ENCODE measurements around the gene IPO9.

IPO9 gene

DNA sequence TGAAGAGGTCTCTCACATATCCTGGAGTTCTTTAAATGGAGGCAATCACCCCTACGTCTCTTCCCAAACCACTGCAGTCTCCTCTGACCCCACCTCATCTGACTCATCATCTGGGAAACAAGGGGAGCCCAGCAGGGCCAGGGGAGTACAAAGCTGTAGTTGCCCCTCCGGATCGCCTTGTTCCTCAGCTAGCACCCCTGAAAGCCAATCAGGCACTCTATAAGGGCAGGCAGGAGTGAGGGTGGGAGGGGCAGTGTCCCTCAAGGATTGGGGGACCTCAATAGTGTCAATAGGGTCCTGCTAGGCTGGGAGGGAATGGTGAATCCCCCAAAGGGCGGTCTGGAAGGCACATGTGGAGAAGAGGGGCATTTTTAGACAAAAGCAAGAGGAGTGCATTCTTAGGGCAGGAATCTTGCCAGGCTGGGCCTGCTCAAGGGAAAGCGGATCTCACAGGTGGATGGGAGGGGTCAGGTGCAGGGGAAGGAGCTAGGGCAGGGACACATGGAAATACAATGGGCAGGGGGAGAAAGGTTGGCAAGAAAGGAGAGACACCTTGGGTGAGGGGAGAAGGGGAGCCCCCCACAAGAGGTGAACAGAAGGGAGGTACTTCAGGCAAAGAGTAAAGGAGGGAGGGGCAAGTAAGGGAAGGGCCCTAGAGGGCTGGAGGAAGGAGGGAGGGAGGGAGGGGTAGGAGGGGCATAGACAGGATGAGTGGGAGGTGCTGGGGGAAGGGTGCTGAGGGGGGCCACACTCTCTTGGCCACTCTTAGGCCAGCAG lies 65.6 kb downstream of the IPO9 start:
- H3K9ac ChIP-seq (ENCODE audit: low read length), result no peak overlapping the region

DNA sequence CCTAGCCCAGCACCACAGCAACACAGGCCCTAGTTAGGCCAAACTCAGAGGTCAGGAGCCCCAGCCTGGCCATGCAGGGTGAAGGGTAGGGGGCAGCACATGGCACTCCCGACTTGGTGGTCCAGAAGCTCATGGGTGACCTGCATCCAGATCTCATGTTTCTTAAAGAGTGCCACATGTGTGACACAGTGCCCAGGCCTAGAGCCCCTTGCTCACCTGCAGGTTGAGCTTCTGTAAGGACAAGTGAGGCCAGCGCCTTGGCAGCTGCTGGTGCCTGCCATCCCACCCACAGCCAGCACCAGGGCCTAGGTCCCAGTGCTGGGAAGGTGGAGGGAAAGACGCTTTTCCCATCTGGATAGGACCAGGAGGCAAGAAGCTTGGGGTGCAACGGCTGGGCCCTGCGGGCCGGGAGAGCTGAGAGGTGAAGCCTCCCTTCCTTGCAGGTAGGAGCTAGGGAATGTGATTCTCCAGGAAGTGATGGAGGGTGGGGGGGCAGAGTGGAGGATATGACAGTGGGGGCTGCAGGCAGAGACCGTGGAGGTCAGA lies 66.2 kb downstream of the IPO9 start:
- no peaks in the 10 kb centered on the region for H4K20me1 ChIP-seq (ENCODE audit: insufficient read depth, low read length)
- no peak overlapping the region for H3K4me3 ChIP-seq (ENCODE audit: low read depth, low read length, poor library complexity, severe bottlenecking)

More for the DNA sequence above, 65.6 kb downstream of the IPO9 start:
- Histone ChIP-seq H3K4me2 (ENCODE audit: low read length) (no peak overlapping the region), H3K4me1 (ENCODE audit: insufficient read depth, low read length, severe bottlenecking) (no peaks in the 10 kb centered on the region), H3K36me3 (ENCODE audit: insufficient read depth, low read length) (no peaks in the 10 kb centered on the region), H3K9me3 (ENCODE audit: low read length) (no peaks in the 10 kb centered on the region), H2AFZ (ENCODE audit: low read length) (no peak overlapping the region), H3K4me3 (ENCODE audit: low read depth, low read length, poor library complexity, severe bottlenecking) (no peak overlapping the region), H3F3A (ENCODE audit: insufficient read depth, low read length) (no peaks in the 10 kb centered on the region), H3K27ac (ENCODE audit: low read depth, low read length, poor library complexity, severe bottlenecking) (no peak overlapping the region), H3K9me2 (ENCODE audit: low read depth, low read length) (no peaks in the 10 kb centered on the region), H4K20me1 (ENCODE audit: insufficient read depth, low read length) (no peaks in the 10 kb centered on the region), H3K79me2 (ENCODE audit: insufficient read depth, low read length) (no peaks in the 10 kb centered on the region), H3K27me3 (ENCODE audit: insufficient read depth, low read length) (no peaks in the 10 kb centered on the region; the same call in 1 of the 2 replicates)
- TF ChIP-seq, protein P1, sequence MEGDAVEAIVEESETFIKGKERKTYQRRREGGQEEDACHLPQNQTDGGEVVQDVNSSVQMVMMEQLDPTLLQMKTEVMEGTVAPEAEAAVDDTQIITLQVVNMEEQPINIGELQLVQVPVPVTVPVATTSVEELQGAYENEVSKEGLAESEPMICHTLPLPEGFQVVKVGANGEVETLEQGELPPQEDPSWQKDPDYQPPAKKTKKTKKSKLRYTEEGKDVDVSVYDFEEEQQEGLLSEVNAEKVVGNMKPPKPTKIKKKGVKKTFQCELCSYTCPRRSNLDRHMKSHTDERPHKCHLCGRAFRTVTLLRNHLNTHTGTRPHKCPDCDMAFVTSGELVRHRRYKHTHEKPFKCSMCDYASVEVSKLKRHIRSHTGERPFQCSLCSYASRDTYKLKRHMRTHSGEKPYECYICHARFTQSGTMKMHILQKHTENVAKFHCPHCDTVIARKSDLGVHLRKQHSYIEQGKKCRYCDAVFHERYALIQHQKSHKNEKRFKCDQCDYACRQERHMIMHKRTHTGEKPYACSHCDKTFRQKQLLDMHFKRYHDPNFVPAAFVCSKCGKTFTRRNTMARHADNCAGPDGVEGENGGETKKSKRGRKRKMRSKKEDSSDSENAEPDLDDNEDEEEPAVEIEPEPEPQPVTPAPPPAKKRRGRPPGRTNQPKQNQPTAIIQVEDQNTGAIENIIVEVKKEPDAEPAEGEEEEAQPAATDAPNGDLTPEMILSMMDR (IDR thresholded peaks at IDR 0.05; ENCODE audit: low read length), result no peak
- no peak for TF ChIP-seq EZH2 (IDR thresholded peaks at IDR 0.05; ENCODE audit: borderline replicate concordance, low read length)

DNA sequence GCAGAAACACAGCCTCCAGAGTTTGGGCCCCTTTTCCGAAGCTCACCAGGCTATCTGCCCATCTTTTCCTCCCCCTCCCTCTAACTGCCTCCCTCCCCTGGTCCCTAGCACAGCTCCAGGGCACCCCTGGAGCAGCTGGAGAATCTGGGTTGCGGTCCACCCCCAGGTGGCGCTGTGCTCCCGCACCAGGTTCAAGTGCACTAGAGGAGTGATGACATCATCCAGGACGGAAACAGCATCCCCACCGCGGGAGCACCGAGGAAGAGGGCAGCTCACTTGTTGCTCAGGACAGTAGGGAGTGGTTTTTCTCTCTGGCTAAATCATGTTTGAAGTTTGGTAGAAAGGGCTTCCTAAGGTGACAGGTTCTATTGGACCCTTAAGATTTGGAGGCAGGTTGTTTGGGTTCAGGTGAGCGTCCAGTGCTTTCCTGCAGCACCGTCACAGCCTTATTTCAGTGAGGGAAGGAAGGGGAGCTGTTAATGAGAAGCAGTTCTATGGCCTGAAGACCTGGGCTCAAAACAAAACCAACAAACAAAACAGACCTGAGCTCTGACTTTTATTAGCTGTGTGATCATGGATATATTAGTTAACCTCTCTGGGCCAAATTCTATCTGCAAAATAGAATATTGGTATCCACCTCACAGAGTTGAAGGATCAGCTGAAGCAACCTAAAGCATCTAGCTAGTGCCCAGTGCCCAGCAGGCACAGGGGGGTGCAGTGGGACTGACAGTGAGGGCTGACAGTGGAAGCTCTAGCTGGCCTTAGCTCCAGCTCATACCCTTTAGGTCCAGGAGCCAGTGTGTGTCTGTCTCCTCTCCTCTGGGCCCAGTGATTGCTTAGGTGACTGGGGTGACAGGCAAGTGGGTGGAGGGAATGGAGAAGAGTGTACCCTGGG lies 67.2 kb downstream of the IPO9 start:
- Histone ChIP-seq H4K20me1 (ENCODE audit: insufficient read depth, low read length) (no peaks in the 10 kb centered on the region), H3K4me3 (ENCODE audit: low read depth, low read length, poor library complexity, severe bottlenecking) (no peak overlapping the region), H3K36me3 (ENCODE audit: insufficient read depth, low read length) (no peaks in the 10 kb centered on the region), H2AFZ (ENCODE audit: low read length) (no peak overlapping the region), H3K27me3 (ENCODE audit: insufficient read depth, low read length) (no peaks in the 10 kb centered on the region; the same call in 1 of the 2 replicates), H3K9ac (ENCODE audit: low read length) (no peak overlapping the region), H3K27ac (ENCODE audit: low read depth, low read length, poor library complexity, severe bottlenecking) (no peak overlapping the region), H3K9me3 (ENCODE audit: low read length) (no peaks in the 10 kb centered on the region), H3F3A (ENCODE audit: insufficient read depth, low read length) (no peaks in the 10 kb centered on the region), H3K4me2 (ENCODE audit: low read length) (peak overlapping the region; percentile 38), H3K9me2 (ENCODE audit: low read depth, low read length) (no peaks in the 10 kb centered on the region), H3K4me1 (ENCODE audit: insufficient read depth, low read length, severe bottlenecking) (no peaks in the 10 kb centered on the region), H3K79me2 (ENCODE audit: insufficient read depth, low read length) (no peaks in the 10 kb centered on the region)
- no peak for TF ChIP-seq EZH2 (IDR thresholded peaks at IDR 0.05; ENCODE audit: borderline replicate concordance, low read length)
- TF ChIP-seq, protein P1 (IDR thresholded peaks at IDR 0.05; ENCODE audit: low read length), result peak; percentile 97

More for the DNA sequence above, 66.2 kb downstream of the IPO9 start:
- no peak overlapping the region for H3K4me2 ChIP-seq (ENCODE audit: low read length)
- no peaks in the 10 kb centered on the region for H3F3A ChIP-seq (ENCODE audit: insufficient read depth, low read length)
- H3K27ac ChIP-seq (ENCODE audit: low read depth, low read length, poor library complexity, severe bottlenecking), result no peak overlapping the region
- H3K36me3 ChIP-seq (ENCODE audit: insufficient read depth, low read length), result no peaks in the 10 kb centered on the region
- no peak overlapping the region for H3K9ac ChIP-seq (ENCODE audit: low read length)
- no peaks in the 10 kb centered on the region for H3K9me2 ChIP-seq (ENCODE audit: low read depth, low read length)
- H3K27me3 ChIP-seq (ENCODE audit: insufficient read depth, low read length), result no peaks in the 10 kb centered on the region; the same call in 1 of the 2 replicates
- TF ChIP-seq, protein P1 (IDR thresholded peaks at IDR 0.05; ENCODE audit: low read length), result no peak
- no peaks in the 10 kb centered on the region for H3K79me2 ChIP-seq (ENCODE audit: insufficient read depth, low read length)
- no peak overlapping the region for H2AFZ ChIP-seq (ENCODE audit: low read length)
- no peaks in the 10 kb centered on the region for H3K4me1 ChIP-seq (ENCODE audit: insufficient read depth, low read length, severe bottlenecking)
- H3K9me3 ChIP-seq (ENCODE audit: low read length), result no peaks in the 10 kb centered on the region
